WERI-Rb-1 (cell line): ENCODE data around the gene ZFAND2B.

ENCODE experiments used
- DNase-seq: peaks from one replicate; pipeline ENCODE4 v3.0.0-alpha.2; 2020
- H3K27ac ChIP-seq: fragments of 250-450 bp; sonication (Bioruptor Pico); 2 replicates; pipeline ENCODE4 v1.5.1; 2020; ENCODE audit warnings: mild to moderate bottlenecking, moderate library complexity
- H3K27me3 ChIP-seq: fragments of 250-450 bp; sonication (Bioruptor Pico); 2 replicates; pipeline ENCODE4 v1.5.1; 2021; ENCODE audit warnings: mild to moderate bottlenecking, low read depth, moderate library complexity; ENCODE audit not compliant: insufficient read depth, severe bottlenecking
- H3K36me3 ChIP-seq: fragments of 250-450 bp; sonication (Bioruptor Pico); 2 replicates; pipeline ENCODE4 v1.5.1; 2020; ENCODE audit warnings: mild to moderate bottlenecking, moderate library complexity
- H3K4me3 ChIP-seq: 2 replicates; pipeline ENCODE4 v1.5.1; 2011; ENCODE audit warnings: low read depth, mild to moderate bottlenecking, control low read depth, low read length
- H3K9me3 ChIP-seq: fragments of 250-450 bp; sonication (Bioruptor Pico); 2 replicates; pipeline ENCODE4 v1.5.1; 2021; ENCODE audit warnings: mild to moderate bottlenecking, moderate library complexity; ENCODE audit not compliant: severe bottlenecking
- CTCF ChIP-seq: IDR thresholded peaks from 2 replicates; pipeline ENCODE4 v1.5.1; 2011; ENCODE audit warnings: low read depth, mild to moderate bottlenecking, control low read depth, inconsistent platforms, low read length

ZFAND2B gene

GRCh38 chr2:219160186-219161017, 46.2 kb upstream of the ZFAND2B start, which contains the start of gene NHEJ1:
Gene NHEJ1 (minus strand): TSS chr2:219160815. CDS start chr2:219158362, 2,453 bp downstream.
- peak within 1 kb of the TSS; percentile 94 for H3K27ac ChIP-seq
- peak; percentile 96 for TF ChIP-seq CTCF
- DNase-seq: peak; percentile 98

GRCh38 chr2:219161097-219161496, 45.5 kb upstream of the ZFAND2B start:
- Histone ChIP-seq H3K9me3 (no peaks in the 10 kb centered on the region), H3K36me3 (peaks cover 17% of the 10 kb centered on the region), H3K27ac (no peak overlapping the region; the same call in 1 of the 2 replicates), H3K4me3 (peak overlapping the region; percentile 78), H3K27me3 (no peaks in the 10 kb centered on the region)
- TF ChIP-seq CTCF: no peak
- DNase-seq: no peak

More at GRCh38 chr2:219160186-219161017, 46.2 kb upstream of the ZFAND2B start, which contains the start of gene NHEJ1:
- Histone ChIP-seq H3K36me3 (peaks cover 19% of the 10 kb centered on the region), H3K27me3 (no peaks in the 10 kb centered on the region), H3K4me3 (peak within 1 kb of the TSS; percentile 78), H3K9me3 (no peaks in the 10 kb centered on the region)

- no peaks in the 10 kb centered on the region for H3K9me3 ChIP-seq
- no peaks in the 10 kb centered on the region for H3K36me3 ChIP-seq
- no peak overlapping the region for H3K27ac ChIP-seq
- H3K27me3 ChIP-seq: no peaks in the 10 kb centered on the region
- no peak for TF ChIP-seq CTCF
- DNase-seq: no peak
- no peak overlapping the region for H3K4me3 ChIP-seq
These were observed 43.4 kb upstream of the ZFAND2B start for GRCh38 chr2:219163156-219163555.

- no peaks in the 10 kb centered on the region for H3K36me3 ChIP-seq
- no peak overlapping the region for H3K4me3 ChIP-seq
- no peak for TF ChIP-seq CTCF
- no peaks in the 10 kb centered on the region for H3K27me3 ChIP-seq
- DNase-seq: no peak
- no peaks in the 10 kb centered on the region for H3K9me3 ChIP-seq
- no peak overlapping the region for H3K27ac ChIP-seq
These were observed 41.3 kb upstream of the ZFAND2B start for GRCh38 chr2:219165058-219165911.

GRCh38 chr2:219167997-219168396, 38.6 kb upstream of the ZFAND2B start:
- DNase-seq: no peak
- Histone ChIP-seq H3K27me3 (no peaks in the 10 kb centered on the region), H3K36me3 (peaks cover 3% of the 10 kb centered on the region), H3K27ac (no peak overlapping the region), H3K9me3 (no peaks in the 10 kb centered on the region), H3K4me3 (no peak overlapping the region)
- no peak for TF ChIP-seq CTCF
